ENCODE data around the gene SPEF1.
A peak's percentile ranks its signal among the peaks of the same experiment; 100 is the strongest.

The SPEF1 gene

GRCh38 chr20:3751305-3751674 is 30.0 kb downstream of the SPEF1 start:
- TF ChIP-seq CREB1 (IDR thresholded peaks at IDR 0.05; ENCODE audit: low read depth), result no peak
- no peak for TF ChIP-seq ZBTB7A (IDR thresholded peaks at IDR 0.05; ENCODE audit: low read depth)
- no peak for TF ChIP-seq EGR1 (IDR thresholded peaks at IDR 0.05)
- TF ChIP-seq MAX (IDR thresholded peaks at IDR 0.05), result no peak
- TF ChIP-seq EP300 (IDR thresholded peaks at IDR 0.05; ENCODE audit: borderline replicate concordance), result no peak
- no peak for TF ChIP-seq NFIC (IDR thresholded peaks at IDR 0.05)
- no peak for TF ChIP-seq TEAD4 (IDR thresholded peaks at IDR 0.05)
- no peak for TF ChIP-seq FOXM1 (IDR thresholded peaks at IDR 0.05; ENCODE audit: borderline replicate concordance, low read depth)
- TF ChIP-seq CEBPB (IDR thresholded peaks at IDR 0.05), result no peak
- TF ChIP-seq TAF1 (IDR thresholded peaks at IDR 0.05; ENCODE audit: low read depth), result no peak
- TF ChIP-seq YY1 (IDR thresholded peaks at IDR 0.05; ENCODE audit: low read depth), result no peak

- peak; percentile 48; the same call in 1 of the 2 replicates for TF ChIP-seq RAD21 (IDR thresholded peaks at IDR 0.05; ENCODE audit: low read depth)
- TF ChIP-seq YY1 (IDR thresholded peaks at IDR 0.05; ENCODE audit: low read depth), result peak; percentile 65
- peak; percentile 80 for TF ChIP-seq MAX (IDR thresholded peaks at IDR 0.05)
- TF ChIP-seq TEAD4 (IDR thresholded peaks at IDR 0.05), result no peak
- TF ChIP-seq ZBTB7A (IDR thresholded peaks at IDR 0.05; ENCODE audit: low read depth), result peak; percentile 64; the same call in 1 of the 2 replicates
Observed at GRCh38 chr20:3749689-3750531, 31.3 kb downstream of the SPEF1 start.

GRCh38 chr20:3749087-3749688 is 32.1 kb downstream of the SPEF1 start:
- TF ChIP-seq NFIC (IDR thresholded peaks at IDR 0.05), result no peak
- TF ChIP-seq CEBPB (IDR thresholded peaks at IDR 0.05), result no peak
- no peak for TF ChIP-seq EGR1 (IDR thresholded peaks at IDR 0.05)
- no peak for TF ChIP-seq TAF1 (IDR thresholded peaks at IDR 0.05; ENCODE audit: low read depth)

GRCh38 chr20:3748073-3748472 is 33.2 kb downstream of the SPEF1 start:
- TF ChIP-seq TEAD4 (IDR thresholded peaks at IDR 0.05) (no peak), YY1 (IDR thresholded peaks at IDR 0.05; ENCODE audit: low read depth) (no peak), REST (IDR thresholded peaks at IDR 0.05; ENCODE audit: low read depth) (no peak), CREB1 (IDR thresholded peaks at IDR 0.05; ENCODE audit: low read depth) (no peak), USF1 (IDR thresholded peaks at IDR 0.05) (no peak), NFIC (IDR thresholded peaks at IDR 0.05) (no peak), FOXM1 (IDR thresholded peaks at IDR 0.05; ENCODE audit: borderline replicate concordance, low read depth) (no peak), ZBTB7A (IDR thresholded peaks at IDR 0.05; ENCODE audit: low read depth) (no peak), CEBPB (IDR thresholded peaks at IDR 0.05) (no peak), EGR1 (IDR thresholded peaks at IDR 0.05) (no peak), RAD21 (IDR thresholded peaks at IDR 0.05; ENCODE audit: low read depth) (no peak), MAX (IDR thresholded peaks at IDR 0.05) (no peak), EP300 (IDR thresholded peaks at IDR 0.05; ENCODE audit: borderline replicate concordance) (no peak)

GRCh38 chr20:3747471-3747870 is 33.8 kb downstream of the SPEF1 start:
- TF ChIP-seq ZBTB7A (IDR thresholded peaks at IDR 0.05; ENCODE audit: low read depth), result no peak
- TF ChIP-seq TCF12 (IDR thresholded peaks at IDR 0.05; ENCODE audit: low read depth), result no peak
- no peak for TF ChIP-seq TAF1 (IDR thresholded peaks at IDR 0.05; ENCODE audit: low read depth)
- TF ChIP-seq EGR1 (IDR thresholded peaks at IDR 0.05), result no peak
- no peak for TF ChIP-seq FOXM1 (IDR thresholded peaks at IDR 0.05; ENCODE audit: borderline replicate concordance, low read depth)
- no peak for TF ChIP-seq REST (IDR thresholded peaks at IDR 0.05; ENCODE audit: low read depth)
- TF ChIP-seq EP300 (IDR thresholded peaks at IDR 0.05; ENCODE audit: borderline replicate concordance), result no peak
- TF ChIP-seq TEAD4 (IDR thresholded peaks at IDR 0.05), result no peak
- no peak for TF ChIP-seq NFIC (IDR thresholded peaks at IDR 0.05)
- TF ChIP-seq USF1 (IDR thresholded peaks at IDR 0.05), result no peak
- no peak for TF ChIP-seq MAX (IDR thresholded peaks at IDR 0.05)
- no peak for TF ChIP-seq CEBPB (IDR thresholded peaks at IDR 0.05)
- TF ChIP-seq YY1 (IDR thresholded peaks at IDR 0.05; ENCODE audit: low read depth), result no peak
- TF ChIP-seq CREB1 (IDR thresholded peaks at IDR 0.05; ENCODE audit: low read depth), result no peak
- TF ChIP-seq RAD21 (IDR thresholded peaks at IDR 0.05; ENCODE audit: low read depth), result no peak

Data from Ishikawa (cell line).